Fibroblast of pulmonary artery (primary cell): ENCODE results near the gene OSBPL8.

Source experiments
- DNase-seq: peaks from one replicate; pipeline ENCODE4 v3.0.0-alpha.2; 2010; ENCODE audit warnings: low read depth
- H3K4me3 ChIP-seq: replicated peaks from 2 replicates; pipeline ENCODE4 v1.5.1; 2011; ENCODE audit warnings: low read depth, mild to moderate bottlenecking, control low read depth, low read length, moderate library complexity
- CTCF ChIP-seq: IDR thresholded peaks from 2 replicates; pipeline ENCODE4 v1.5.1; 2011; ENCODE audit warnings: mild to moderate bottlenecking, control low read depth, low read length, inconsistent platforms; ENCODE audit errors: missing control alignments

OSBPL8 gene

GRCh38 chr12:76449583-76449982, 110.0 kb downstream of the OSBPL8 start:
- peak; percentile 71 for DNase-seq
- TF ChIP-seq CTCF = no peak

GRCh38 chr12:76449016-76449415, 110.6 kb downstream of the OSBPL8 start:
- DNase-seq = no peak
- no peak overlapping the region for H3K4me3 ChIP-seq
- TF ChIP-seq CTCF = no peak

More at GRCh38 chr12:76449583-76449982, 110.0 kb downstream of the OSBPL8 start:
- H3K4me3 ChIP-seq = no peak overlapping the region

- no peak for TF ChIP-seq CTCF
- H3K4me3 ChIP-seq = no peak overlapping the region
- DNase-seq = no peak
Observed at GRCh38 chr12:76446090-76446489, 113.5 kb downstream of the OSBPL8 start.

GRCh38 chr12:76445462-76445861, 114.1 kb downstream of the OSBPL8 start:
- H3K4me3 ChIP-seq = no peak overlapping the region
- no peak for DNase-seq
- TF ChIP-seq CTCF = no peak

- no peak for DNase-seq
- TF ChIP-seq CTCF = no peak
- no peak overlapping the region for H3K4me3 ChIP-seq
Observed at GRCh38 chr12:76444408-76444984, 115.1 kb downstream of the OSBPL8 start.

- DNase-seq = no peak
- H3K4me3 ChIP-seq = no peak overlapping the region
- TF ChIP-seq CTCF = no peak
Observed at GRCh38 chr12:76441016-76441415, 118.6 kb downstream of the OSBPL8 start.

GRCh38 chr12:76432733-76433132, 126.8 kb downstream of the OSBPL8 start:
- H3K4me3 ChIP-seq = no peak overlapping the region
- no peak for TF ChIP-seq CTCF
- DNase-seq = no peak
